A673 (cell line): ENCODE data around the gene AGO1.

Experiments
- EZH2 ChIP-seq: fragments of 200-600 bp; sonication (generic); IDR thresholded peaks from 2 replicates; pipeline ENCODE4 v1.6.1; 2017; ENCODE audit warnings: borderline replicate concordance, low read depth, mild to moderate bottlenecking, mixed read lengths, antibody characterized with exemption, low read length; ENCODE audit not compliant: poor library complexity, severe bottlenecking
- TF ChIP-seq, protein P1 (sequence below): fragments of 300-800, 200-600 bp; sonication (generic); conservative IDR thresholded peaks from 2 replicates; pipeline ENCODE4 v1.5.1; 2017; ENCODE audit warnings: low read depth, mild to moderate bottlenecking, antibody characterized with exemption, low read length, moderate library complexity, mixed read lengths

DNA sequence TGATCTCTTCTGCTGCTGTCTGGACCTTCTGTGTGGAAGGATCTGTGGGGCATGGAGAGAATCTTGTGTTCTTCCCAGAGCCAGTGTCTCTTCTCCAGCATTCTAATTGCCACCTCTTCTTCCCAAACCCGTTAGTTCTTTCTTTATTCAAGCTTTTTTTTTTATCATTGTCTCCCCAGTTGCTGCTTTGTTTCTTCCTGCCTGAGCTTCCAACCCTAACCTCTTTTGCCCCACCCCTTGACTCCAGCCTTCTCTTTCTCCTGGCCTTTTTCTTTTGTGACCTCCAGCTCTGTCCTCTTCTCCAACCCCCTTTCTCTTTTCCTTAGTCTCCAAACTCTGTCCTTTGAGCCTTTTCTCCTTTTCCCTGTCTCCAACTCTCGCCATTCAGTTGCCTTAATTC, 4.5 kb downstream of the AGO1 start:
- TF ChIP-seq, protein P1, sequence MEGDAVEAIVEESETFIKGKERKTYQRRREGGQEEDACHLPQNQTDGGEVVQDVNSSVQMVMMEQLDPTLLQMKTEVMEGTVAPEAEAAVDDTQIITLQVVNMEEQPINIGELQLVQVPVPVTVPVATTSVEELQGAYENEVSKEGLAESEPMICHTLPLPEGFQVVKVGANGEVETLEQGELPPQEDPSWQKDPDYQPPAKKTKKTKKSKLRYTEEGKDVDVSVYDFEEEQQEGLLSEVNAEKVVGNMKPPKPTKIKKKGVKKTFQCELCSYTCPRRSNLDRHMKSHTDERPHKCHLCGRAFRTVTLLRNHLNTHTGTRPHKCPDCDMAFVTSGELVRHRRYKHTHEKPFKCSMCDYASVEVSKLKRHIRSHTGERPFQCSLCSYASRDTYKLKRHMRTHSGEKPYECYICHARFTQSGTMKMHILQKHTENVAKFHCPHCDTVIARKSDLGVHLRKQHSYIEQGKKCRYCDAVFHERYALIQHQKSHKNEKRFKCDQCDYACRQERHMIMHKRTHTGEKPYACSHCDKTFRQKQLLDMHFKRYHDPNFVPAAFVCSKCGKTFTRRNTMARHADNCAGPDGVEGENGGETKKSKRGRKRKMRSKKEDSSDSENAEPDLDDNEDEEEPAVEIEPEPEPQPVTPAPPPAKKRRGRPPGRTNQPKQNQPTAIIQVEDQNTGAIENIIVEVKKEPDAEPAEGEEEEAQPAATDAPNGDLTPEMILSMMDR, result no peak
- TF ChIP-seq EZH2, result no peak
